GM21526 (cell line): ENCODE data around the gene SNAP47.
A peak's percentile ranks its signal among the peaks of the same experiment; 100 is the strongest.

ENCODE experiments used
- ATAC-seq: cut with Tn5 transposase; IDR thresholded peaks from one replicate; pipeline ENCODE4 v1.9.1; 2021; ENCODE audit warnings: moderate library complexity; ENCODE audit not compliant: unreplicated experiment, low FRiP score

The SNAP47 gene

GRCh38 chr1:227748496-227749182 lies 13.4 kb downstream of the SNAP47 start:
- ATAC-seq: no peak

GRCh38 chr1:227749225-227749624 lies 14.0 kb downstream of the SNAP47 start:
- ATAC-seq: no peak

GRCh38 chr1:227749916-227750710 lies 14.9 kb downstream of the SNAP47 start:
- ATAC-seq: no peak

- ATAC-seq: no peak
Observed at GRCh38 chr1:227753999-227754711, 18.9 kb downstream of the SNAP47 start.

GRCh38 chr1:227754958-227755357 lies 19.7 kb downstream of the SNAP47 start:
- no peak for ATAC-seq

GRCh38 chr1:227756172-227756959 lies 21.1 kb downstream of the SNAP47 start:
- no peak for ATAC-seq

- ATAC-seq: no peak
Observed at GRCh38 chr1:227757781-227758180, 22.5 kb downstream of the SNAP47 start.

GRCh38 chr1:227758366-227758765 lies 23.1 kb downstream of the SNAP47 start:
- peak; percentile 61 for ATAC-seq

GRCh38 chr1:227759341-227760300 lies 24.4 kb downstream of the SNAP47 start:
- no peak for ATAC-seq

- no peak for ATAC-seq
Observed at GRCh38 chr1:227760377-227760776, 25.1 kb downstream of the SNAP47 start.

GRCh38 chr1:227761621-227762230 lies 26.5 kb downstream of the SNAP47 start:
- no peak for ATAC-seq

DNA sequence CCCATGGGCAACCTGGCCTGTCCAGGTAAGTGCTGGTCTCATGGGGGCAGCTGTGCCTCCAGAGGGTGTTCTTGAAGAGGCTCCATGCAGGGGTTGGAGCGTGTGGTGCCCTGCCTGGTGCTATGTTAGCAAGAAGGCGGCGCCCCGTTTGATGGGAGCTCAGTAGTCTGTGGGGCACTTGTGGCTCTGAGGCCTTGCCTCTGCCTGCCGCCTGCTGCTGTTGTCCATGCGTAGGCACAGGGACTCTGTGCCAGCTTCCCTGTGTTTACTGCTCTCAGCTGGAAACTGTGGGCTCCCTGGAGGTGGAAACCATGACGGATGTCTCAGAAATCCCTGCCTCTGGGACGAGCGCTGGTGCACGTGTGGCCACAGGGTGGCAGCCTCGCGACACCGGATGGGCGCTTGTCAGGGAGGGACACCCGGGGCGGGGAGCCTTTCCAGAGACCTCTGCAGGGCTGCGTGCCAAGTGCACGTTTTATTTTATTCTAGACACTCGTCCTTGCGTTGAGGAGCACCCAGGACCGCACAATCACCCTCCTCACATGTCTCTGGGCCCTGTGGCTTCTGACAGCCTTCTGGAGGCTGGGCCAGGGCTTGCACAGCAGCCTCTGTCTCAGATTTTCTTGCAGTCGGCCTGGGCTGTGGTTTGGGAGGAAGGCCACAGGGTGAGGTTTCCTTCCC lies 27.1 kb downstream of the SNAP47 start:
- ATAC-seq: peak; percentile 82

- ATAC-seq: no peak
Observed at GRCh38 chr1:227763246-227764018, 28.2 kb downstream of the SNAP47 start.

- no peak for ATAC-seq
Observed at GRCh38 chr1:227764019-227764391, 28.8 kb downstream of the SNAP47 start.

DNA sequence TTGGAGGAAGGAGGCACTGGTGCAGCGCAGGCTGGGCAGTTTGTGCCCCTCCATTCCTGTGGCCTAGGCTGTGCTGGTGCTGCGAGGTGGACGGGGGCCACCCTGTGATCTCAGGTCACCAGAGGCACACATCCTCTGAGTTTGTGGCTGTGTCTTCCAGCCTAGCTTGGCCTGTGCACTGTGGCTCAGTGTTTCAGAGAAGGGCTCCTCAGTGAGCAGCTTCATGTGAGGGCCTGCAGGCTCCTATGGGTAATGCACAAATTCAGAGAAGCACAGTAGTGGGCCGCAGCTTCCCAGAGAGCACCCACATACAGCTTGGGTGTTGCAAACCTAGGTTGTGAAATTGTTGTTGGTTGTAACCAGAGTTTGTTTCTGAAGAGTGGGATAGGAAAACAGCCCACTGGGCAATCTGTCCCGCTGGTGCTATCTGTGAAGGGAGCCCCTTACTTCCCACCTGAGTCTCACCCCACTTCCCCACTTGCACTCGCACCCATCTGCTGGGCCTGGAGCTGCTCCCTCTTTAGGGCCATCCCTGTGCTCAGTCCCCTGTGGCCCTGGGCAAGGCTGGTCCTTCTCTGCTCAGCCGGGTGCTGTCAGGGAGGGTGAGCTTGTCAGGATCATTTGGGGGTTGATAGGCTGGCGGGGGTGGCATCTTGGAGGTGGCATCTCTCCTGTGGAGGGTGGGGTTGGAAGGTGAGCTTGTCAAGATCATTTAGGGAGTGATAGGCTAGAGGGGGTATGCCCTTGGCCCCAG lies 30.2 kb downstream of the SNAP47 start:
- ATAC-seq: no peak

DNA sequence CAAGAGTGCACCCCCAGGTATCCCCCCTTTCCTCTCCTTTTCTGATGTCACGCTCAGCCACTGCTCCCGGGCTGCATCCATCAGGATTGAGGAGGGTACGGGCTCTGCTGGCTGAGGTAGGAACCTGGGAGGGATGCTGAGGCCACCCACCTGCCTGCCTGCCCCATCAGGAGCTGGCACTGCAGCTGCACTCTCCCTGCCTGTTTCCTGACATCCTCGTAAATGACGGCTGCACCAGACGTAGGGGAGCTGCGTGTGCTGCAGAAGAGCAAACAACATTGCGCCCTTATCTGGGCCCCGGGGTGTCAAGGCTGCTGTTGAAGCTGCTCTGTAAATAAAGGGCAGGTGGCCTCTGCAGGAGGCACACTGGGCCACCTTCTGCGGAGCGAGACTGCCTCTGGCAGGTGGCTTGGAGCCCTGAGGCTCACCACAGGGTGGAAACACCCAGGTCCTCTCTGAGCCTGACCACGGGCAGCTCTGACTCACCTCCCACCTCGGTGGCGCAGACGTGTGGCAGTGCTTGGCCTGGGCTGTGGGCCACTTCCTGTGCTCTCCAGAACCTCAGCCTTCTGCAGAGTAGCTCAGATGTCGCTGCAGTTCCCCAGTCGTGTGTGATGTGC lies 30.9 kb downstream of the SNAP47 start:
- ATAC-seq: no peak
